ENCODE results near the gene COL17A1. TPM values are rescaled to one million over a fixed set of nuclear protein-coding genes. Genes with fewer than 3 reads are reported as not detected.

The COL17A1 gene
- total and polyA plus RNA-seq, 9 of the 15 experiments (the other 6 are each of a cell fraction or from before 2014, with no cell fraction given): not detected

GRCh38 chr10:104100795-104101194 is 15.1 kb upstream of the COL17A1 start (continued):
- no peak for TF ChIP-seq CSDE1 (IDR thresholded peaks at IDR 0.05)
- TF ChIP-seq SNIP1 (IDR thresholded peaks at IDR 0.05; ENCODE audit: low read depth): no peak
- no peak for TF ChIP-seq CHD7 (IDR thresholded peaks at IDR 0.05; ENCODE audit: low read depth, low read length)
- no peak for TF ChIP-seq ETS2 (tag; IDR thresholded peaks at IDR 0.05; ENCODE audit: borderline replicate concordance, poor library complexity, severe bottlenecking)
